HCT116 (cell line): Measurements from ENCODE around the gene PANK1. TPM values are rescaled to one million over a fixed set of nuclear protein-coding genes. Genes with fewer than 3 reads are reported as not detected.

Experiments
- ATAC-seq: fragments of 200-7000 bp; cut with Tn5 transposase; 2 replicates; pipeline ENCODE4 v1.9.1; 2020; ENCODE audit warnings: mild to moderate bottlenecking, moderate library complexity
- BruUV-seq: library from RNA; stranded (reverse); fragments of 400-500 nt; replicated peaks from 2 replicates; lab custom pipeline; 2021; lab: Mats Ljungman, UMichigan
- CTCF ChIA-PET: fragments of 300-600 bp; sonication (Branson Sonifier 250); formaldehyde crosslinking; loops from one replicate; lab custom pipeline; 2021; ENCODE audit warnings: antibody characterized with exemption; lab: Charles Lee
- POLR2A ChIA-PET: fragments of 300-600, 350-600 bp; sonication (Branson Sonifier 250); formaldehyde crosslinking; loops from one replicate; lab custom pipeline; 2021; ENCODE audit warnings: antibody characterized with exemption; lab: Charles Lee
- RAD21 ChIA-PET, 2 experiments: fragments of 300-600 bp; sonication (Branson Sonifier 250); formaldehyde crosslinking; loops; one replicate each; lab custom pipeline; 2023; ENCODE audit warnings: low total read pairs in 2 of 2; ENCODE audit not compliant: uncharacterized antibody in 2 of 2, unreplicated experiment in 2 of 2, low non-redundant PET in 1 of 2; lab: Charles Lee
- DNase-seq: peaks from one replicate; pipeline ENCODE4 v3.0.0-alpha.2; 2010; ENCODE audit warnings: low read depth, low spot score
- H2AFZ ChIP-seq: fragments of 200-600 bp; shearing (Covaris generic), sonication (generic); 2 replicates; pipeline ENCODE4 v1.6.1; 2017; ENCODE audit warnings: low read depth, mixed run types, mixed read lengths, antibody characterized with exemption, low read length; ENCODE audit not compliant: poor library complexity, severe bottlenecking
- H3K27ac ChIP-seq: 2 replicates; pipeline ENCODE4 v1.5.1; 2012; ENCODE audit warnings: low read depth, low read length
- H3K27me3 ChIP-seq: fragments of 200-600 bp; sonication (generic); 2 replicates; pipeline ENCODE4 v1.6.1; 2016; ENCODE audit warnings: mixed run types, low read length, mixed read lengths; ENCODE audit not compliant: insufficient read depth
- H3K36me3 ChIP-seq, 2 experiments: fragments of 200-500 bp in 1 of 2; fragments of 200-600 bp in 1 of 2; sonication (Bioruptor generic) in 1 of 2; sonication (generic) in 1 of 2; 2 replicates each; pipeline versions ENCODE4 v1.5.1 to v1.6.1; 2014 to 2016; ENCODE audit warnings: low read length in 2 of 2, inconsistent platforms in 1 of 2, mixed read lengths in 1 of 2, mixed run types in 1 of 2; ENCODE audit not compliant: insufficient read depth in 2 of 2, control insufficient read depth in 1 of 2
- H3K4me1 ChIP-seq, 2 experiments: fragments of 200-600 bp in 1 of 2; sonication (generic) in 1 of 2; 2 replicates each; pipeline versions ENCODE4 v1.5.1 to v1.6.1; 2012 to 2017; ENCODE audit warnings: low read length in 2 of 2, inconsistent platforms in 1 of 2, mild to moderate bottlenecking in 1 of 2, mixed read lengths in 1 of 2, mixed run types in 1 of 2, moderate library complexity in 1 of 2; ENCODE audit not compliant: insufficient read depth in 2 of 2, control insufficient read depth in 1 of 2
- H3K4me2 ChIP-seq: fragments of 200-600 bp; sonication (generic); 2 replicates; pipeline ENCODE4 v1.6.1; 2017; ENCODE audit warnings: mixed run types, low read length, mixed read lengths
- H3K4me3 ChIP-seq, 2 experiments: fragments of 200-600 bp in 1 of 2; sonication (generic) in 1 of 2; replicated peaks in 1 of 2; 2 replicates each; pipeline ENCODE4 v1.5.1; 2011 to 2016; ENCODE audit warnings: low read length in 2 of 2, control low read depth in 1 of 2, low read depth in 1 of 2, mild to moderate bottlenecking in 1 of 2, mixed read lengths in 1 of 2, mixed run types in 1 of 2
- H3K79me2 ChIP-seq: fragments of 200-600 bp; sonication (generic); 2 replicates; pipeline ENCODE4 v1.6.1; 2017; ENCODE audit warnings: mild to moderate bottlenecking, mixed run types, low read length, moderate library complexity, mixed read lengths; ENCODE audit not compliant: insufficient read depth
- H3K9ac ChIP-seq: fragments of 200-600 bp; sonication (generic); 2 replicates; pipeline ENCODE4 v1.6.1; 2016; ENCODE audit warnings: low read length, mixed read lengths
- H3K9me2 ChIP-seq: fragments of 200-600 bp; sonication (generic), shearing (Covaris generic); 2 replicates; pipeline ENCODE4 v1.6.1; 2017; ENCODE audit warnings: mixed run types, mild to moderate bottlenecking, moderate library complexity; ENCODE audit not compliant: insufficient read depth
- H3K9me3 ChIP-seq, 2 experiments: fragments of 200-500 bp in 1 of 2; fragments of 200-600 bp in 1 of 2; sonication (Bioruptor generic) in 1 of 2; sonication (generic) in 1 of 2; 2 replicates each; pipeline ENCODE4 v1.6.1; 2014 to 2017; ENCODE audit warnings: low read length in 2 of 2, mixed read lengths in 2 of 2, inconsistent platforms in 1 of 2, low read depth in 1 of 2, mild to moderate bottlenecking in 1 of 2, mixed run types in 1 of 2, moderate library complexity in 1 of 2; ENCODE audit not compliant: control insufficient read depth in 1 of 2, insufficient read depth in 1 of 2
- H4K20me1 ChIP-seq: fragments of 200-600 bp; sonication (generic), shearing (Covaris generic); 2 replicates; pipeline ENCODE4 v1.6.1; 2017; ENCODE audit warnings: mixed run types, mild to moderate bottlenecking, moderate library complexity; ENCODE audit not compliant: insufficient read depth
- CBX3 ChIP-seq: IDR thresholded peaks from 2 replicates; pipeline ENCODE4 v1.6.1; 2012; ENCODE audit warnings: low read depth
- CEBPB ChIP-seq: IDR thresholded peaks from 2 replicates; pipeline ENCODE4 v1.6.1; 2012; ENCODE audit warnings: low read depth
- EGR1 ChIP-seq: IDR thresholded peaks from 2 replicates; pipeline ENCODE4 v1.6.1; 2012; ENCODE audit warnings: low read depth
- ELF1 ChIP-seq: IDR thresholded peaks from 2 replicates; pipeline ENCODE4 v1.6.1; 2012; ENCODE audit warnings: low read depth, borderline replicate concordance
- EZH2 ChIP-seq: fragments of 200-600 bp; sonication (generic); IDR thresholded peaks from 2 replicates; pipeline ENCODE4 v1.6.1; 2017; ENCODE audit warnings: antibody characterized with exemption, mixed run types
- FOSL1 ChIP-seq: IDR thresholded peaks from 2 replicates; pipeline ENCODE4 v1.6.1; 2012; ENCODE audit warnings: low read depth
- JUND ChIP-seq: IDR thresholded peaks from 2 replicates; pipeline ENCODE4 v1.6.1; 2012
- POLR2A ChIP-seq: IDR thresholded peaks from 2 replicates; pipeline ENCODE4 v1.7.0; 2011; ENCODE audit warnings: borderline replicate concordance; ENCODE audit not compliant: insufficient read depth, insufficient read length; ENCODE audit errors: extremely low read depth
- POLR2AphosphoS5 ChIP-seq: IDR thresholded peaks from 2 replicates; pipeline ENCODE4 v1.6.1; 2011; ENCODE audit warnings: mild to moderate bottlenecking, low read depth, low read length, moderate library complexity
- RAD21 ChIP-seq: IDR thresholded peaks from 2 replicates; pipeline ENCODE4 v1.6.1; 2012; ENCODE audit warnings: low read depth, mild to moderate bottlenecking
- SIN3A ChIP-seq: IDR thresholded peaks from 2 replicates; pipeline ENCODE4 v1.6.1; 2012; ENCODE audit warnings: low read depth
- SP1 ChIP-seq: IDR thresholded peaks from 2 replicates; pipeline ENCODE4 v1.6.1; 2012; ENCODE audit warnings: low read depth
- SRF ChIP-seq: IDR thresholded peaks from 2 replicates; pipeline ENCODE4 v1.6.1; 2012; ENCODE audit warnings: low read depth
- TCF7L2 ChIP-seq: IDR thresholded peaks from 2 replicates; pipeline ENCODE4 v1.7.0; 2011; ENCODE audit warnings: borderline replicate concordance, inconsistent platforms; ENCODE audit not compliant: insufficient read depth, insufficient read length; ENCODE audit errors: extremely low read depth
- ZFX ChIP-seq: fragments of 450-650 bp; IDR thresholded peaks from 2 replicates; pipeline ENCODE4 v1.6.1; 2017
- intact Hi-C: fragments of 100-400 bp; cut with micrococcal nuclease; formaldehyde crosslinking; loops from 2 replicates; pipeline ENCODE4 v1.10.0; 2022
- total RNA-seq: library from RNA; stranded (reverse); gene quantifications from one replicate; pipeline ENCODE4 v1.2.1, GENCODE V29; 2021; ENCODE audit not compliant: unreplicated experiment
- TF ChIP-seq, protein P1 (sequence below): IDR thresholded peaks from 2 replicates; pipeline ENCODE4 v1.6.1; 2012; ENCODE audit warnings: low read depth
- TF ChIP-seq, protein P2 (sequence below): IDR thresholded peaks from 2 replicates; pipeline ENCODE4 v1.6.1; 2012

Gene PANK1
- total RNA-seq, 1 experiment from 2014 or later: 6.4 TPM

DNA sequence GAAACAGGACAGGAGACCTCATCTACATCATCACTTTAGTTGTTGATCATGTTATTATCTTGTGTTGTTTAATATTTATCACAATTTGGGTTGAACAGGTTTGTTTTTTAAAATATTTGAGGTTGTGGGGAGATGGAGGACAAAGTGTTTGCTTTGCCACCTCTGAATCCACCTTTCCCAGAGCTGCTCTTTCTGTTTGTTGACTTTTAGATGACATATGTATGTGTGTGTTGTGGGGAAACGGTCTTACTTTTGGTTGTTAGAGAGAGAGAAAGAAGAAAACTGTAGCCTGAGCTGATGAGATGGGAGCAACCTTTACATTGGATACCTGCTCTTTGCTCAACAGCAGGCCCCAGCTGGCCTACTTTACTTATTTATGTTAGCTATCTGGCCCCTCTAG is 90.6 kb downstream of the PANK1 start (continued):
- TF ChIP-seq, protein P1, sequence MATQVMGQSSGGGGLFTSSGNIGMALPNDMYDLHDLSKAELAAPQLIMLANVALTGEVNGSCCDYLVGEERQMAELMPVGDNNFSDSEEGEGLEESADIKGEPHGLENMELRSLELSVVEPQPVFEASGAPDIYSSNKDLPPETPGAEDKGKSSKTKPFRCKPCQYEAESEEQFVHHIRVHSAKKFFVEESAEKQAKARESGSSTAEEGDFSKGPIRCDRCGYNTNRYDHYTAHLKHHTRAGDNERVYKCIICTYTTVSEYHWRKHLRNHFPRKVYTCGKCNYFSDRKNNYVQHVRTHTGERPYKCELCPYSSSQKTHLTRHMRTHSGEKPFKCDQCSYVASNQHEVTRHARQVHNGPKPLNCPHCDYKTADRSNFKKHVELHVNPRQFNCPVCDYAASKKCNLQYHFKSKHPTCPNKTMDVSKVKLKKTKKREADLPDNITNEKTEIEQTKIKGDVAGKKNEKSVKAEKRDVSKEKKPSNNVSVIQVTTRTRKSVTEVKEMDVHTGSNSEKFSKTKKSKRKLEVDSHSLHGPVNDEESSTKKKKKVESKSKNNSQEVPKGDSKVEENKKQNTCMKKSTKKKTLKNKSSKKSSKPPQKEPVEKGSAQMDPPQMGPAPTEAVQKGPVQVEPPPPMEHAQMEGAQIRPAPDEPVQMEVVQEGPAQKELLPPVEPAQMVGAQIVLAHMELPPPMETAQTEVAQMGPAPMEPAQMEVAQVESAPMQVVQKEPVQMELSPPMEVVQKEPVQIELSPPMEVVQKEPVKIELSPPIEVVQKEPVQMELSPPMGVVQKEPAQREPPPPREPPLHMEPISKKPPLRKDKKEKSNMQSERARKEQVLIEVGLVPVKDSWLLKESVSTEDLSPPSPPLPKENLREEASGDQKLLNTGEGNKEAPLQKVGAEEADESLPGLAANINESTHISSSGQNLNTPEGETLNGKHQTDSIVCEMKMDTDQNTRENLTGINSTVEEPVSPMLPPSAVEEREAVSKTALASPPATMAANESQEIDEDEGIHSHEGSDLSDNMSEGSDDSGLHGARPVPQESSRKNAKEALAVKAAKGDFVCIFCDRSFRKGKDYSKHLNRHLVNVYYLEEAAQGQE: no peak
- no peak for TF ChIP-seq POLR2AphosphoS5
- no peak for TF ChIP-seq FOSL1
- no peak for TF ChIP-seq CBX3
- no peak for TF ChIP-seq JUND
- TF ChIP-seq EGR1: no peak
- TF ChIP-seq RAD21: no peak
- no peak for TF ChIP-seq POLR2A

DNA sequence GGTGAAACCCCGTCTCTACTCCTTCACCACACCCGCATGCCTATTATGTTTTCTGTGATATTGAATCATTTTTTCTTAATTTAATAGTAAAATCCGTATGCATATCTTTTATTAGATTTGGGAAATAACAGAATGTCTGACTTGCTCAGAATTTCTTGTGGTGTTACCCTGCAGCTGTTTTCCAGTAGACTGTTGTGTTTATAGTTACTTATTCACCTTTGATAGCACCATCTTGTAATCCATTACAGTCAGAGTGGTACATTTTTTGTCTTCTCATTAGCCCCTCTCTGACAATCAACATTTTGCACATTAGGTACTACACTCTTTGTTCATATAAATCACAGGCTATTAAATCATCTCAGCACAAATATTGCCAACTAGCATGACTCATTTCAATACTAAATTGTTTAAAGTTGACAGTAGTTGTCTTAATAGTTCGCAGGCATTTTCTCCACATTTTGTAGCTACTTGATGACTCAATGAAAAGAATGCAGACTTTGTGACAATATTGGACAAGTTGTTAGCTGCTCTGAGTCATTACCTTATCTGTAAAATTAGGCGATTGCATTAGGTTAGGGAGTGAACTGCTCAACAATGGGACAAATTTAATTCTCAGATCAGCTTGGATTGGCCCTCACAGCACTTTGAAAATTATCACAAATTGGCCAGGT is 91.8 kb downstream of the PANK1 start:
- Histone ChIP-seq H3K27me3 (no peaks in the 10 kb centered on the region), H3K9me3 (no peaks in the 10 kb centered on the region), H3K36me3 (no peaks in the 10 kb centered on the region), H3K9me2 (no peaks in the 10 kb centered on the region), H3K4me1 (peaks cover 0 to 20% of the 10 kb centered on the region in 2 experiments; a peak in 2 of 4 replicates), H3K4me3 (0 out of 4 replicates have a peak overlapping the region, but pooled peaks of 1 of the 2 experiments have one; percentile 4), H2AFZ (peak overlapping the region; percentile 98), H4K20me1 (no peaks in the 10 kb centered on the region), H3K4me2 (peak overlapping the region; percentile 64), H3K27ac (peak overlapping the region; percentile 21; the same call in 1 of the 2 replicates), H3K9ac (no peak overlapping the region), H3K79me2 (no peaks in the 10 kb centered on the region)
- ATAC-seq (peak; percentile 84), DNase-seq (peak; percentile 82)
- CTCF ChIA-PET: interaction anchor here (1.2 to 1.6 kb wide), 2 partner anchors 10 to 86 kb away, joined by 3 to 5 read pairs; no protein-coding TSS in a partner anchor
- intact Hi-C loops: no loop called here
- no TSS peak for BruUV-seq
- RAD21 ChIA-PET: no interaction called here
- POLR2A ChIA-PET: no interaction called here
- TF ChIP-seq TCF7L2: peak; percentile 26
- TF ChIP-seq SP1: peak; percentile 70
- TF ChIP-seq EGR1: 0 out of 2 replicates have a peak, but pooled peaks have one; percentile 3
- peak; percentile 74 for TF ChIP-seq CEBPB
- TF ChIP-seq, protein P1: no peak
- no peak for TF ChIP-seq ZFX
- TF ChIP-seq JUND: peak; percentile 89
- peak; percentile 76; the same call in 1 of the 2 replicates for TF ChIP-seq CBX3
- TF ChIP-seq SRF: no peak
- TF ChIP-seq RAD21: peak; percentile 17; the same call in 1 of the 2 replicates
- no peak for TF ChIP-seq ELF1
- no peak for TF ChIP-seq EZH2
- TF ChIP-seq SIN3A: peak; percentile 68; the same call in 1 of the 2 replicates
- TF ChIP-seq, protein P2, sequence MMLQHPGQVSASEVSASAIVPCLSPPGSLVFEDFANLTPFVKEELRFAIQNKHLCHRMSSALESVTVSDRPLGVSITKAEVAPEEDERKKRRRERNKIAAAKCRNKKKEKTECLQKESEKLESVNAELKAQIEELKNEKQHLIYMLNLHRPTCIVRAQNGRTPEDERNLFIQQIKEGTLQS: peak; percentile 47; the same call in 1 of the 2 replicates
- TF ChIP-seq FOSL1: peak; percentile 86
